DOHH2 (cell line): ENCODE data around the gene SETDB1.

Experiments
- CTCF ChIP-seq: fragments of 200-600 bp; sonication (generic); IDR thresholded peaks from one replicate; pipeline ENCODE4 v1.5.1; 2014; ENCODE audit warnings: antibody characterized with exemption, mild to moderate bottlenecking, low read depth, low read length; ENCODE audit not compliant: poor library complexity, severe bottlenecking
- EZH2phosphoT487 ChIP-seq: fragments of 200-600 bp; sonication (generic); IDR thresholded peaks from 2 replicates; pipeline ENCODE4 v1.6.1; 2017; ENCODE audit warnings: borderline replicate concordance, mild to moderate bottlenecking, antibody characterized with exemption, low read length, moderate library complexity, mixed read lengths

GRCh38 chr1:150917387-150917786 lies 8.8 kb upstream of the SETDB1 start:
- TF ChIP-seq CTCF, result no peak
- TF ChIP-seq EZH2phosphoT487, result no peak
